Breast epithelium (tissue), 4 donors: ENCODE results near the gene CPNE4. TPM values are rescaled to one million over a fixed set of nuclear protein-coding genes. Genes with fewer than 3 reads are reported as not detected.

Experiments
- DNase-seq, 2 donors: peaks; one replicate each; pipeline ENCODE4 v3.0.0-alpha.2; 2019; ENCODE audit warnings: low spot score in 2 of 2
- H3K27ac ChIP-seq, 2 donors: fragments of 200-600 bp; sonication (generic) in 1 of 2; one replicate each; pipeline ENCODE4 v1.5.1; 2016 to 2019; ENCODE audit warnings: mild to moderate bottlenecking in 1 of 2
- H3K27me3 ChIP-seq, 2 donors: fragments of 200-600 bp; sonication (generic) in 1 of 2; one replicate each; pipeline versions ENCODE4 v1.5.1 to v1.6.0; 2017 to 2019; ENCODE audit warnings: control low read depth in 1 of 2, mild to moderate bottlenecking in 1 of 2
- H3K36me3 ChIP-seq: fragments of 200-600 bp; one replicate; pipeline ENCODE4 v1.5.1; 2019
- H3K4me1 ChIP-seq, 2 donors: fragments of 200-600 bp; sonication (generic); one replicate each; pipeline ENCODE4 v1.5.1; 2016 to 2019; ENCODE audit warnings: control low read depth in 1 of 2
- H3K4me3 ChIP-seq, 3 donors: fragments of 200-600 bp; sonication (generic); 1 replicate in 2 of 3; 2 replicates in 1 of 3; pipeline ENCODE4 v1.5.1; 2016 to 2019; ENCODE audit warnings: mild to moderate bottlenecking in 3 of 3, moderate library complexity in 2 of 3
- H3K9me3 ChIP-seq, 2 donors: fragments of 200-600 bp; sonication (generic) in 1 of 2; one replicate each; pipeline ENCODE4 v1.5.1; 2016 to 2019; ENCODE audit warnings: control low read depth in 1 of 2
- CTCF ChIP-seq, 3 donors: fragments of 450-650 bp; IDR thresholded peaks; one replicate each; pipeline ENCODE4 v1.5.1; 2016 to 2017; ENCODE audit warnings: antibody characterized with exemption in 3 of 3, mild to moderate bottlenecking in 3 of 3, moderate library complexity in 3 of 3
- POLR2A ChIP-seq: fragments of 450-650 bp; IDR thresholded peaks from one replicate; pipeline ENCODE4 v1.6.1; 2016; ENCODE audit warnings: antibody characterized with exemption, mild to moderate bottlenecking, moderate library complexity
- POLR2AphosphoS5 ChIP-seq, 3 donors: sonication (generic); formaldehyde crosslinking; IDR thresholded peaks; one replicate each; pipeline ENCODE4 v1.6.1; 2017; ENCODE audit warnings: antibody characterized with exemption in 3 of 3
- intact Hi-C: fragments of 100-400 bp; cut with DNase I; formaldehyde crosslinking; loops from one replicate; pipeline ENCODE4 v1.15.1; 2023; ENCODE audit warnings: low total_unique reads
- total RNA-seq, 3 donors: library from RNA; depleted of rRNA; stranded (reverse); fragments of >200 nt; gene quantifications; one replicate each; pipeline ENCODE4 v1.1.0, GENCODE V29; 2016

Gene CPNE4
- total RNA-seq, 3 donors from 2014 or later, result 0.16 TPM; not detected in 2

GRCh38 chr3:131804565-131805133 lies 230.2 kb downstream of the CPNE4 start:
- no peak for DNase-seq
- no peak overlapping the region for H3K4me3 ChIP-seq
- no peak overlapping the region for H3K27ac ChIP-seq
- intact Hi-C loops, result no loop called here
- no peaks in the 10 kb centered on the region for H3K9me3 ChIP-seq
- H3K36me3 ChIP-seq, result no peaks in the 10 kb centered on the region
- H3K4me1 ChIP-seq, result no peaks in the 10 kb centered on the region
- TF ChIP-seq POLR2A (no peak), CTCF (IDR thresholded peaks at IDR 0.05) (no peak), POLR2AphosphoS5 (IDR thresholded peaks at IDR 0.05) (no peak)
- H3K27me3 ChIP-seq, result no peaks in the 10 kb centered on the region

- DNase-seq, result no peak
- H3K27me3 ChIP-seq, result no peaks in the 10 kb centered on the region
- no peak overlapping the region for H3K4me3 ChIP-seq
- H3K9me3 ChIP-seq, result no peaks in the 10 kb centered on the region
- no peaks in the 10 kb centered on the region for H3K4me1 ChIP-seq
- no peak overlapping the region for H3K27ac ChIP-seq
- no peak for TF ChIP-seq CTCF (IDR thresholded peaks at IDR 0.05)
- no peak for TF ChIP-seq POLR2AphosphoS5 (IDR thresholded peaks at IDR 0.05)
- no peak for TF ChIP-seq POLR2A
- intact Hi-C loops, result no loop called here
- no peaks in the 10 kb centered on the region for H3K36me3 ChIP-seq
Measured at GRCh38 chr3:131803113-131803512, 231.7 kb downstream of the CPNE4 start.

GRCh38 chr3:131802029-131802428 lies 232.8 kb downstream of the CPNE4 start:
- Histone ChIP-seq H3K27ac (no peak overlapping the region), H3K27me3 (no peaks in the 10 kb centered on the region), H3K9me3 (no peaks in the 10 kb centered on the region), H3K4me1 (no peaks in the 10 kb centered on the region), H3K36me3 (no peaks in the 10 kb centered on the region), H3K4me3 (no peak overlapping the region)
- TF ChIP-seq CTCF (IDR thresholded peaks at IDR 0.05), result no peak
- no peak for TF ChIP-seq POLR2A
- TF ChIP-seq POLR2AphosphoS5 (IDR thresholded peaks at IDR 0.05), result no peak
- DNase-seq, result no peak
- intact Hi-C loops, result no loop called here

GRCh38 chr3:131801566-131801965 lies 233.2 kb downstream of the CPNE4 start:
- Histone ChIP-seq H3K27ac (no peak overlapping the region), H3K27me3 (no peaks in the 10 kb centered on the region), H3K4me1 (no peaks in the 10 kb centered on the region), H3K9me3 (no peaks in the 10 kb centered on the region), H3K36me3 (no peaks in the 10 kb centered on the region), H3K4me3 (no peak overlapping the region)
- intact Hi-C loops, result no loop called here
- DNase-seq, result no peak
- no peak for TF ChIP-seq CTCF (IDR thresholded peaks at IDR 0.05)
- TF ChIP-seq POLR2A, result no peak
- no peak for TF ChIP-seq POLR2AphosphoS5 (IDR thresholded peaks at IDR 0.05)

DNA sequence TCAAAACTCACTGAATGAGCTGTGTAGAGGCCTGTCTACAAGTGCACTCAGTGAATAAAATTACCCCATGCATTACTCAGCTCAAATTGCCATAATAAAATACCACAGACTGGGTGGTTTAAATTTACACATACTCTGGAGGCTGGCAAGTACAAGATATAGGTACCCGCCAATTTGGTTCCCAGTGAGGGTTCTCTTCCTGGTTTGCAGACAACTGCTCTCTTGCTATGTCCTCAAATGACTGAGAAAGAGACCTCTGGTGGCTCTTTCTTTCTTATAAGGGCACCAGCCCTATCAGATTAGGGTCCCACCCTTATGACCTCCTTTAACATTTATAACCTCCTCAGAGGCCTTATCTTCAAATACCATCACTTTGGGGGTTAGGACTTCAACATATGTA lies 237.0 kb downstream of the CPNE4 start:
- Histone ChIP-seq H3K4me1 (no peaks in the 10 kb centered on the region), H3K36me3 (no peaks in the 10 kb centered on the region), H3K27ac (no peak overlapping the region), H3K4me3 (no peak overlapping the region), H3K9me3 (no peaks in the 10 kb centered on the region), H3K27me3 (no peaks in the 10 kb centered on the region)
- TF ChIP-seq POLR2A, result no peak
- no peak for DNase-seq
- intact Hi-C loops, result no loop called here
